ENCODE results near the gene ZIC1.

Gene ZIC1

GRCh38 chr3:147395899-147396711, 13.1 kb upstream of the ZIC1 start:
- no peak for DNase-seq (ENCODE audit: low read depth, low spot score)

GRCh38 chr3:147396712-147397046, 12.5 kb upstream of the ZIC1 start:
- DNase-seq (ENCODE audit: low read depth, low spot score): no peak

- peak; percentile 98 for DNase-seq (ENCODE audit: low read depth, low spot score)
Observed at GRCh38 chr3:147397155-147397874, 11.8 kb upstream of the ZIC1 start.

- DNase-seq (ENCODE audit: low read depth, low spot score): no peak
Observed at GRCh38 chr3:147397875-147398812, 11.0 kb upstream of the ZIC1 start.

- DNase-seq (ENCODE audit: low read depth, low spot score): no peak
Observed at GRCh38 chr3:147398813-147399534, 10.2 kb upstream of the ZIC1 start.

GRCh38 chr3:147400111-147400510, 9.1 kb upstream of the ZIC1 start:
- no peak for DNase-seq (ENCODE audit: low read depth, low spot score)

GRCh38 chr3:147400999-147401398, 8.2 kb upstream of the ZIC1 start:
- no peak for DNase-seq (ENCODE audit: low read depth, low spot score)

- no peak for DNase-seq (ENCODE audit: low read depth, low spot score)
Observed at GRCh38 chr3:147401421-147401820, 7.7 kb upstream of the ZIC1 start.

- no peak for DNase-seq (ENCODE audit: low read depth, low spot score)
Observed at GRCh38 chr3:147402159-147402558, 7.0 kb upstream of the ZIC1 start.

- DNase-seq (ENCODE audit: low read depth, low spot score): no peak
Observed at GRCh38 chr3:147403511-147403910, 5.7 kb upstream of the ZIC1 start.

- DNase-seq (ENCODE audit: low read depth, low spot score): no peak
Observed at GRCh38 chr3:147404000-147404799, 5.0 kb upstream of the ZIC1 start.

GRCh38 chr3:147404800-147405230, 4.3 kb upstream of the ZIC1 start:
- DNase-seq (ENCODE audit: low read depth, low spot score): no peak

- no peak for DNase-seq (ENCODE audit: low read depth, low spot score)
Observed at GRCh38 chr3:147405231-147406027, 3.7 kb upstream of the ZIC1 start.

- no peak for DNase-seq (ENCODE audit: low read depth, low spot score)
Observed at GRCh38 chr3:147406028-147406931, 2.9 kb upstream of the ZIC1 start, which contains the start of gene ZIC4. ZIC4 (minus strand) TSS chr3:147406543; CDS start chr3:147402797, 3,746 bp downstream.

GRCh38 chr3:147407114-147407497, 2.1 kb upstream of the ZIC1 start:
- no peak for DNase-seq (ENCODE audit: low read depth, low spot score)

GRCh38 chr3:147407498-147408187, 1.5 kb upstream of the ZIC1 start:
- no peak for DNase-seq (ENCODE audit: low read depth, low spot score)

- no peak for DNase-seq (ENCODE audit: low read depth, low spot score)
Observed at GRCh38 chr3:147408188-147409100, 721 bp upstream of the ZIC1 start.
